ENCODE data around the gene VPS13D.

DNA sequence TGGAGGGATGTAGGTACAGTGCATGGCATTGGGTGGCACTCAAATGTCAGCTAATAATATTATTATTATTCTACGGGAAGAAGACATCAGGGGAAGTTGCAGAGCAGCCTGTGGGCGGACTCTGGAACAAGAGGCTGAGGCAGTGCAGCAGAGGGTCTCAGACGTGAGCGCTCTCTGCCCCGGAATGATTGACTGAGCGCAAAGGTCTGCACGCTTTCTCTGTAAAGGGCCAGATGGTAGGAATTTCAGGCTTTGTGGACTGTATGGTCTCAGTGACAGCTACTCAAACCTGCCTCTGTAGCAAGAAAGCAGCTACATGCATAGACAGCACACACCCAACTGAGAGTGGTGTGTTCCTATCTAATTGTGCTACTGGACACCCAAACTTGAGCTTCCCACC, 29.6 kb upstream of the VPS13D start:
- TF ChIP-seq, protein P1, sequence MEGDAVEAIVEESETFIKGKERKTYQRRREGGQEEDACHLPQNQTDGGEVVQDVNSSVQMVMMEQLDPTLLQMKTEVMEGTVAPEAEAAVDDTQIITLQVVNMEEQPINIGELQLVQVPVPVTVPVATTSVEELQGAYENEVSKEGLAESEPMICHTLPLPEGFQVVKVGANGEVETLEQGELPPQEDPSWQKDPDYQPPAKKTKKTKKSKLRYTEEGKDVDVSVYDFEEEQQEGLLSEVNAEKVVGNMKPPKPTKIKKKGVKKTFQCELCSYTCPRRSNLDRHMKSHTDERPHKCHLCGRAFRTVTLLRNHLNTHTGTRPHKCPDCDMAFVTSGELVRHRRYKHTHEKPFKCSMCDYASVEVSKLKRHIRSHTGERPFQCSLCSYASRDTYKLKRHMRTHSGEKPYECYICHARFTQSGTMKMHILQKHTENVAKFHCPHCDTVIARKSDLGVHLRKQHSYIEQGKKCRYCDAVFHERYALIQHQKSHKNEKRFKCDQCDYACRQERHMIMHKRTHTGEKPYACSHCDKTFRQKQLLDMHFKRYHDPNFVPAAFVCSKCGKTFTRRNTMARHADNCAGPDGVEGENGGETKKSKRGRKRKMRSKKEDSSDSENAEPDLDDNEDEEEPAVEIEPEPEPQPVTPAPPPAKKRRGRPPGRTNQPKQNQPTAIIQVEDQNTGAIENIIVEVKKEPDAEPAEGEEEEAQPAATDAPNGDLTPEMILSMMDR (IDR thresholded peaks at IDR 0.05) = no peak
- TF ChIP-seq, protein P2, sequence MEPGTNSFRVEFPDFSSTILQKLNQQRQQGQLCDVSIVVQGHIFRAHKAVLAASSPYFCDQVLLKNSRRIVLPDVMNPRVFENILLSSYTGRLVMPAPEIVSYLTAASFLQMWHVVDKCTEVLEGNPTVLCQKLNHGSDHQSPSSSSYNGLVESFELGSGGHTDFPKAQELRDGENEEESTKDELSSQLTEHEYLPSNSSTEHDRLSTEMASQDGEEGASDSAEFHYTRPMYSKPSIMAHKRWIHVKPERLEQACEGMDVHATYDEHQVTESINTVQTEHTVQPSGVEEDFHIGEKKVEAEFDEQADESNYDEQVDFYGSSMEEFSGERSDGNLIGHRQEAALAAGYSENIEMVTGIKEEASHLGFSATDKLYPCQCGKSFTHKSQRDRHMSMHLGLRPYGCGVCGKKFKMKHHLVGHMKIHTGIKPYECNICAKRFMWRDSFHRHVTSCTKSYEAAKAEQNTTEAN (CRISPR knock-in tag; IDR thresholded peaks at IDR 0.05) = no peak
- TF ChIP-seq GABPB1 (CRISPR knock-in tag; IDR thresholded peaks at IDR 0.05) = no peak
- TF ChIP-seq, protein P3, sequence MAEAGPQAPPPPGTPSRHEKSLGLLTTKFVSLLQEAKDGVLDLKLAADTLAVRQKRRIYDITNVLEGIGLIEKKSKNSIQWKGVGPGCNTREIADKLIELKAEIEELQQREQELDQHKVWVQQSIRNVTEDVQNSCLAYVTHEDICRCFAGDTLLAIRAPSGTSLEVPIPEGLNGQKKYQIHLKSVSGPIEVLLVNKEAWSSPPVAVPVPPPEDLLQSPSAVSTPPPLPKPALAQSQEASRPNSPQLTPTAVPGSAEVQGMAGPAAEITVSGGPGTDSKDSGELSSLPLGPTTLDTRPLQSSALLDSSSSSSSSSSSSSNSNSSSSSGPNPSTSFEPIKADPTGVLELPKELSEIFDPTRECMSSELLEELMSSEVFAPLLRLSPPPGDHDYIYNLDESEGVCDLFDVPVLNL (CRISPR knock-in tag; IDR thresholded peaks at IDR 0.05; ENCODE audit: borderline replicate concordance, low read depth) = no peak
- no peak for TF ChIP-seq CREM (CRISPR knock-in tag; IDR thresholded peaks at IDR 0.05)
- no peak for TF ChIP-seq ZNF263 (CRISPR knock-in tag; IDR thresholded peaks at IDR 0.05; ENCODE audit: low read depth)
- no peak for TF ChIP-seq ZNF121 (CRISPR knock-in tag; IDR thresholded peaks at IDR 0.05)
- no peak for TF ChIP-seq ZNF317 (CRISPR knock-in tag; IDR thresholded peaks at IDR 0.05; ENCODE audit: borderline replicate concordance, low read depth)
- TF ChIP-seq ZNF396 (CRISPR knock-in tag; IDR thresholded peaks at IDR 0.05; ENCODE audit: borderline replicate concordance) = no peak
- TF ChIP-seq SP1 (CRISPR knock-in tag; conservative IDR thresholded peaks at IDR 0.05) = no peak
- no peak for TF ChIP-seq RORB (CRISPR knock-in tag; IDR thresholded peaks at IDR 0.05)

Measured in WTC11 (cell line).